Right lobe of liver (tissue), 4 donors: ENCODE data around the gene ENDOU.

Source experiments
- POLR2A ChIP-seq: fragments of 450-650 bp; IDR thresholded peaks from one replicate; pipeline ENCODE4 v1.6.1; 2017; ENCODE audit warnings: antibody characterized with exemption, mild to moderate bottlenecking
- TF ChIP-seq, protein P1 (sequence below), 4 donors: fragments of 200-600 bp in 3 of 4; fragments of 450-650 bp in 1 of 4; IDR thresholded peaks; one replicate each; pipeline versions ENCODE4 v1.5.1 to v1.8.0; 2016 to 2022; ENCODE audit warnings: antibody characterized with exemption in 4 of 4, mild to moderate bottlenecking in 2 of 4
- donor health status: DM: no; HTN: no; CAD: no.
- donor health status: DM: no; HTN: no; CAD: no.
- donor health status: DM: no; HTN: yes; CAD: no.

DNA sequence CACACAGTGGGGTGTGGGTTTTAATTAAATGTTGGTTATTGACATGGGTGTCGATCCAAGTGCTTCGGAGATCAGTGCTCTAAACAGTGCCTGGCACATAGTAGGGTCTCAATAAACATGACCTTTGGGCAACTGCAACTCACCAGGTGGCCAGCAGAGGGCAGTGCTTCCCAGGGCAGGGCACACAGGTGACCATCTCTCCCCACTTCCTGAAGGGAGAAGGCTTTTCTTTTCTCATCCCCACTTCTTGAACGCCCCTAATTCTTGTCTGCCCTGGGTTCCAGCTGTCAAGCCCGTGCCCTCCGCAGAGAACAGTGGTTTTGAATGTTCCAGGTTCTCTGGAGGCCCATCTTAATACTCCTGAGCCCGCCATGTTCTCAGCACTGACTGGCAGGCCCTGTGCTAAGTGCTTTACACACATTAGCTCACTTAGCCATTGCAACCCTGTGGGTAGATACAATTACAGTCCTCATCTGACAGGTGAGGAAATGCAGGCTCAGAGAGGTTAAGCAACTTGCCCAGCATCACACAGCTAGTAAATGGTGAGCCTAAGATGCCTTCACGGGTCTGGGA lies 17.0 kb upstream of the ENDOU start:
- TF ChIP-seq, protein P1, sequence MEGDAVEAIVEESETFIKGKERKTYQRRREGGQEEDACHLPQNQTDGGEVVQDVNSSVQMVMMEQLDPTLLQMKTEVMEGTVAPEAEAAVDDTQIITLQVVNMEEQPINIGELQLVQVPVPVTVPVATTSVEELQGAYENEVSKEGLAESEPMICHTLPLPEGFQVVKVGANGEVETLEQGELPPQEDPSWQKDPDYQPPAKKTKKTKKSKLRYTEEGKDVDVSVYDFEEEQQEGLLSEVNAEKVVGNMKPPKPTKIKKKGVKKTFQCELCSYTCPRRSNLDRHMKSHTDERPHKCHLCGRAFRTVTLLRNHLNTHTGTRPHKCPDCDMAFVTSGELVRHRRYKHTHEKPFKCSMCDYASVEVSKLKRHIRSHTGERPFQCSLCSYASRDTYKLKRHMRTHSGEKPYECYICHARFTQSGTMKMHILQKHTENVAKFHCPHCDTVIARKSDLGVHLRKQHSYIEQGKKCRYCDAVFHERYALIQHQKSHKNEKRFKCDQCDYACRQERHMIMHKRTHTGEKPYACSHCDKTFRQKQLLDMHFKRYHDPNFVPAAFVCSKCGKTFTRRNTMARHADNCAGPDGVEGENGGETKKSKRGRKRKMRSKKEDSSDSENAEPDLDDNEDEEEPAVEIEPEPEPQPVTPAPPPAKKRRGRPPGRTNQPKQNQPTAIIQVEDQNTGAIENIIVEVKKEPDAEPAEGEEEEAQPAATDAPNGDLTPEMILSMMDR (IDR thresholded peaks at IDR 0.05), result peak; percentile 91 to 95 (median 92)
- no peak for TF ChIP-seq POLR2A
